ENCODE measurements around the gene POLR2L.

Gene POLR2L

GRCh38 chr11:853682-854448 lies 11.5 kb upstream of the POLR2L start:
- no peak for DNase-seq

- DNase-seq, result no peak
Measured at GRCh38 chr11:852762-853161, 10.4 kb upstream of the POLR2L start.

- DNase-seq, result no peak
Measured at GRCh38 chr11:850775-851763, 8.7 kb upstream of the POLR2L start.

GRCh38 chr11:849951-850774 lies 7.8 kb upstream of the POLR2L start:
- peak; percentile 11 for DNase-seq

- peak; percentile 69 for DNase-seq
Measured at GRCh38 chr11:849104-849824, 6.9 kb upstream of the POLR2L start.

- DNase-seq, result no peak
Measured at GRCh38 chr11:848380-848931, 6.1 kb upstream of the POLR2L start.

- no peak for DNase-seq
Measured at GRCh38 chr11:847876-848275, 5.5 kb upstream of the POLR2L start.

GRCh38 chr11:846496-847098 lies 4.3 kb upstream of the POLR2L start:
- no peak for DNase-seq

- no peak for DNase-seq
Measured at GRCh38 chr11:845872-846495, 3.7 kb upstream of the POLR2L start.

- no peak for DNase-seq
Measured at GRCh38 chr11:844693-845644, 2.6 kb upstream of the POLR2L start.

GRCh38 chr11:843818-844692 lies 1.7 kb upstream of the POLR2L start:
- DNase-seq, result no peak

- no peak for DNase-seq
Measured at GRCh38 chr11:843086-843734, 881 bp upstream of the POLR2L start.

- DNase-seq, result no peak
Measured at GRCh38 chr11:841981-842369, 354 bp downstream of the POLR2L start.

- no peak for DNase-seq
Measured at GRCh38 chr11:839875-840617, 2.3 kb downstream of the POLR2L start.

- DNase-seq, result no peak
Measured at GRCh38 chr11:839280-839623, 3.1 kb downstream of the POLR2L start.

GRCh38 chr11:838441-839279 lies 3.7 kb downstream of the POLR2L start:
- DNase-seq, result no peak

- no peak for DNase-seq
Measured at GRCh38 chr11:837990-838307, 4.4 kb downstream of the POLR2L start.

All from NCI-H1105 treated with DMSO at 0.1 percent for 48 hours (cell line).